CD14-positive monocyte (primary cell): ENCODE data around the gene NOX3. TPM values are rescaled to one million over a fixed set of nuclear protein-coding genes. Genes with fewer than 3 reads are reported as not detected.

Experiments
- DNase-seq, 3 donors: peaks; one replicate each; pipeline ENCODE4 v3.0.0-alpha.2; 2011 to 2022
- H2AFZ ChIP-seq: 2 replicates; pipeline ENCODE4 v1.6.0; 2012; ENCODE audit warnings: mild to moderate bottlenecking, low read depth, low read length, inconsistent platforms; ENCODE audit not compliant: insufficient read depth, poor library complexity, severe bottlenecking
- H3K27ac ChIP-seq, 2 donors: 1 replicate in 1 of 2; 2 replicates in 1 of 2; pipeline ENCODE4 v1.5.1; 2012 to 2013; ENCODE audit warnings: low read length in 2 of 2, control low read depth in 1 of 2, inconsistent platforms in 1 of 2, low read depth in 1 of 2, mild to moderate bottlenecking in 1 of 2
- H3K27me3 ChIP-seq, 2 donors: one replicate each; pipeline versions ENCODE4 v1.6.0 to v1.6.1; 2011 to 2013; ENCODE audit warnings: low read length in 2 of 2; ENCODE audit not compliant: control insufficient read depth in 2 of 2, insufficient read depth in 2 of 2
- H3K36me3 ChIP-seq, 2 donors: replicated peaks in 1 of 2; 1 replicate in 1 of 2; 2 replicates in 1 of 2; pipeline versions ENCODE4 v1.5.1 to v1.6.1; 2012 to 2013; ENCODE audit warnings: low read length in 2 of 2, control low read depth in 1 of 2, inconsistent platforms in 1 of 2, mild to moderate bottlenecking in 1 of 2; ENCODE audit not compliant: insufficient read depth in 2 of 2, control insufficient read depth in 1 of 2
- H3K4me1 ChIP-seq, 2 donors: 1 replicate in 1 of 2; 2 replicates in 1 of 2; pipeline versions ENCODE4 v1.5.1 to v1.6.1; 2012 to 2013; ENCODE audit warnings: low read length in 2 of 2, control low read depth in 1 of 2, inconsistent platforms in 1 of 2, mild to moderate bottlenecking in 1 of 2, moderate library complexity in 1 of 2; ENCODE audit not compliant: insufficient read depth in 2 of 2, control insufficient read depth in 1 of 2
- H3K4me2 ChIP-seq: replicated peaks from 2 replicates; pipeline ENCODE3; 2012; ENCODE audit warnings: low read length, moderate library complexity, mild to moderate bottlenecking; ENCODE audit not compliant: poor library complexity, severe bottlenecking; ENCODE audit errors: extremely low read depth
- H3K4me3 ChIP-seq, 3 experiments: fragments of 200-600 bp in 1 of 3; sonication (generic) in 1 of 3; replicated peaks in 1 of 3; 1 replicate in 2 of 3; 2 replicates in 1 of 3; pipeline ENCODE4 v1.5.1; 2011 to 2013; ENCODE audit warnings: low read length in 3 of 3, mild to moderate bottlenecking in 3 of 3, control low read depth in 2 of 3, low read depth in 2 of 3, inconsistent platforms in 1 of 3, moderate library complexity in 1 of 3
- H3K79me2 ChIP-seq: 2 replicates; pipeline ENCODE4 v1.6.0; 2012; ENCODE audit warnings: mild to moderate bottlenecking, control low read depth, inconsistent platforms, low read length, moderate library complexity; ENCODE audit not compliant: insufficient read depth
- H3K9ac ChIP-seq: 2 replicates; pipeline ENCODE4 v1.6.0; 2017; ENCODE audit warnings: low read length, mild to moderate bottlenecking; ENCODE audit not compliant: insufficient read depth, poor library complexity, severe bottlenecking
- H3K9me3 ChIP-seq, 2 donors: replicated peaks in 1 of 2; 1 replicate in 1 of 2; 2 replicates in 1 of 2; pipeline versions ENCODE4 v1.5.1 to v1.6.1; 2012 to 2013; ENCODE audit warnings: low read length in 2 of 2, control low read depth in 1 of 2; ENCODE audit not compliant: control insufficient read depth in 1 of 2, insufficient read depth in 1 of 2
- H4K20me1 ChIP-seq: 2 replicates; pipeline ENCODE4 v1.6.0; 2012; ENCODE audit warnings: mild to moderate bottlenecking, low read length, control low read depth, moderate library complexity; ENCODE audit not compliant: insufficient read depth
- H3K27ac Mint-ChIP-seq, 7 donors: one replicate each; pipeline ENCODE4 v1.8.0; 2020; ENCODE audit warnings: mild to moderate bottlenecking in 7 of 7, mixed read lengths in 7 of 7, moderate library complexity in 6 of 7, inconsistent platforms in 2 of 7
- H3K27me3 Mint-ChIP-seq, 3 donors: one replicate each; pipeline ENCODE4 v1.8.0; 2021 to 2022; ENCODE audit warnings: low read depth in 3 of 3, mild to moderate bottlenecking in 3 of 3, mixed read lengths in 3 of 3, moderate library complexity in 3 of 3, inconsistent platforms in 1 of 3
- H3K36me3 Mint-ChIP-seq, 2 donors: one replicate each; pipeline ENCODE4 v1.8.0; 2020; ENCODE audit warnings: mixed read lengths in 2 of 2, inconsistent platforms in 1 of 2, mild to moderate bottlenecking in 1 of 2
- H3K4me1 Mint-ChIP-seq: one replicate; pipeline ENCODE4 v1.8.0; 2020; ENCODE audit warnings: mild to moderate bottlenecking, mixed read lengths
- H3K4me3 Mint-ChIP-seq, 2 donors: one replicate each; pipeline ENCODE4 v1.8.0; 2020; ENCODE audit warnings: mild to moderate bottlenecking in 2 of 2, mixed read lengths in 2 of 2, moderate library complexity in 1 of 2
- H3K9me3 Mint-ChIP-seq, 7 donors: one replicate each; pipeline ENCODE4 v1.8.0; 2020 to 2022; ENCODE audit warnings: mixed read lengths in 7 of 7, mild to moderate bottlenecking in 6 of 7, moderate library complexity in 6 of 7, inconsistent platforms in 2 of 7
- CTCF ChIP-seq: fragments of 200-600 bp; IDR thresholded peaks from one replicate; pipeline ENCODE4 v1.8.0; 2022; ENCODE audit warnings: antibody characterized with exemption, mild to moderate bottlenecking
- WGBS: methylation state at CpG from one replicate; pipeline ENCODE4 v1.1.5; 2013; ENCODE audit warnings: missing lambda C conversion rate; ENCODE audit not compliant: insufficient coverage; 5-methylcytosine and 5-hydroxymethylcytosine counted together
- intact Hi-C, 2 donors: fragments of 100-400 bp; cut with micrococcal nuclease; formaldehyde crosslinking; loops; one replicate each; pipeline versions ENCODE4 v1.15.0 to v1.15.1; 2023
- polyA plus RNA-seq, 3 donors: library from polyadenylated mRNA; depleted of rRNA in 1 of 3; unstranded in 2 of 3; stranded (reverse) in 1 of 3; fragments of 300-500 nt in 2 of 3; fragments of >200 nt in 1 of 3; fragmentation: Illumina TruSeq in 2 of 3; gene quantifications; 1 replicate in 2 of 3; 2 replicates in 1 of 3; pipeline ENCODE4 v1.2.3, GENCODE V29; 2012 to 2021

Gene NOX3
- polyA plus RNA-seq, 3 donors = not detected

DNA sequence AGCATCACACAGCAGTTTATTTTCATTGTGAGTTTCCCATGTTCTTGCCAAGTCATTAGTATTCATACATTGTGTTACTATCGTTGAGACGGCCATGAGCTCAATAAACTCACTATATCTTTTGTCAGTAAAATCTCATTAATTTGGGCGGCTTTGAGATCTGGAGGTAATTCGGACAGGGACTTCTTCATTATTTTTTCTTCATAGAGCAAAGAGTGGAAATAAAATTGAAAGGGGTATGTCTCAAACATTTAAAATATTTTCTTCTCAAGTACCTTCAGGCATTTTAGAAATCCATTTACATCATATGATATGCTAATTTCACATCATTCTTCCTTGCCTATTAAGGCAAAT is 14.6 kb downstream of the NOX3 start:
- H2AFZ ChIP-seq = no peak overlapping the region
- H3K9ac ChIP-seq = no peak overlapping the region
- Mint-ChIP-seq H3K27me3 (no peaks in the 10 kb centered on the region), H3K9me3 (peaks cover 0 to 2% (median 0%) of the 10 kb centered on the region in 7 donors), H3K4me3 (no peak overlapping the region), H3K36me3 (no peaks in the 10 kb centered on the region), H3K27ac (no peak overlapping the region), H3K4me1 (no peaks in the 10 kb centered on the region)
- DNase-seq = no peak
- no CpG with 5 or more reads among the region's 4 CpGs for WGBS
- no peaks in the 10 kb centered on the region for H3K36me3 ChIP-seq
- no peaks in the 10 kb centered on the region for H3K27me3 ChIP-seq
- H3K9me3 ChIP-seq = no peaks in the 10 kb centered on the region
- H3K4me2 ChIP-seq = no peak overlapping the region
- H3K4me1 ChIP-seq = no peaks in the 10 kb centered on the region
- H4K20me1 ChIP-seq = no peaks in the 10 kb centered on the region
- H3K27ac ChIP-seq = no peak overlapping the region
- H3K4me3 ChIP-seq = no peak overlapping the region
- TF ChIP-seq CTCF = no peak
- intact Hi-C loops = no loop called here
- H3K79me2 ChIP-seq = no peaks in the 10 kb centered on the region

DNA sequence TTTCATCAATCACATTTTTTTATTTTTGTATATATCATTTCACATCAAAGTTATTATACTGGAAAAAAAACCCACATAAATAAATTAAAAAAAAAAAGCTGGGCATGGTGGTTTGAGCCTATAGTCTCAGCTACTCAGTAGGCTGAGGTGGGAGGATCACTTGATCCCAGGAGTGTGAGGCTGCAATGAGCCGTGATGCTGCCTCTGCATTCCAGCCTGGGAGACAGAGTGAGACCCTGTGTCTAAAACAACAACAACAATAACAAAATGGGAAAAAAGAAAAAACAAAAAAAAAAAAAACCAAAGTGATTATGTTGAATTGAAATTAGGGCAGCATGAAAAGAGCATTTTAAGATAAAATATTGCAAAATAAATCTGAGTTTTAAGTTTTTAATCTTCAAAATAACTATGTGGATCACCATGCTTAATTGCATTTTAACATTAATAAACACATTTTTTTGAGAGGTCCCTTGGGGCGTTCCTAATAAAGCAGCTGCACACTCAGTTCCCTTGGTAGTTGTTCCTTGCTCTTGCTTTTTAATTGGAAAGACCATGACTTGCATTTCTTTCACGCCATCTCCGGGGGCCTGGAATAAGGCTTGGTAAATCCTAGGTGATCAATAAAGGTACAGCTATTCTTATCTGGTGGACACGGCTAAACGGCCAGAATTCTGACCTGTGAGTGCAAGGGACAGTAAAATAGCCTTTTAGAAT is 15.1 kb downstream of the NOX3 start:
- Histone ChIP-seq H3K4me3 (no peak overlapping the region), H2AFZ (no peak overlapping the region), H3K4me1 (no peaks in the 10 kb centered on the region), H3K79me2 (no peaks in the 10 kb centered on the region), H3K36me3 (no peaks in the 10 kb centered on the region), H3K4me2 (no peak overlapping the region), H3K9me3 (no peaks in the 10 kb centered on the region), H3K9ac (no peak overlapping the region), H4K20me1 (no peaks in the 10 kb centered on the region), H3K27ac (no peak overlapping the region), H3K27me3 (no peaks in the 10 kb centered on the region)
- no peak for DNase-seq
- intact Hi-C loops = no loop called here
- no peaks in the 10 kb centered on the region for H3K36me3 Mint-ChIP-seq
- peak overlapping the region in 1 of 7 donors; percentile 6 for H3K27ac Mint-ChIP-seq
- 100% methylated on average over 2 of the region's 6 CpGs for WGBS
- TF ChIP-seq CTCF = no peak
- no peaks in the 10 kb centered on the region for H3K27me3 Mint-ChIP-seq
- H3K4me3 Mint-ChIP-seq = no peak overlapping the region
- peaks cover 0 to 2% (median 0%) of the 10 kb centered on the region in 7 donors for H3K9me3 Mint-ChIP-seq
- no peaks in the 10 kb centered on the region for H3K4me1 Mint-ChIP-seq
